ENCODE data around the gene IHH. TPM values are rescaled to one million over a fixed set of nuclear protein-coding genes. Genes with fewer than 3 reads are reported as not detected.

Gene IHH

Small RNA genes lying within 50 kb of the gene (small RNA-seq; reads per million reads assigned to genes)
- 2.0 reads per million for gene MIR3131 (ENCODE audit: insufficient read depth)
- gene RN7SL764P (ENCODE audit: insufficient read depth), result not detected

Measured in neuronal stem cell (in vitro differentiated cells).